HCT116 (cell line): Measurements from ENCODE around the gene MARK1. TPM values are rescaled to one million over a fixed set of nuclear protein-coding genes. Genes with fewer than 3 reads are reported as not detected.

Experiments used
- ATAC-seq: fragments of 200-7000 bp; cut with Tn5 transposase; 2 replicates; pipeline ENCODE4 v1.9.1; 2020; ENCODE audit warnings: mild to moderate bottlenecking, moderate library complexity
- BruUV-seq: library from RNA; stranded (reverse); fragments of 400-500 nt; replicated peaks from 2 replicates; lab custom pipeline; 2021; lab: Mats Ljungman, UMichigan
- CTCF ChIA-PET: fragments of 300-600 bp; sonication (Branson Sonifier 250); formaldehyde crosslinking; loops from one replicate; lab custom pipeline; 2021; ENCODE audit warnings: antibody characterized with exemption; lab: Charles Lee
- POLR2A ChIA-PET: fragments of 300-600, 350-600 bp; sonication (Branson Sonifier 250); formaldehyde crosslinking; loops from one replicate; lab custom pipeline; 2021; ENCODE audit warnings: antibody characterized with exemption; lab: Charles Lee
- RAD21 ChIA-PET, 2 experiments: fragments of 300-600 bp; sonication (Branson Sonifier 250); formaldehyde crosslinking; loops; one replicate each; lab custom pipeline; 2023; ENCODE audit warnings: low total read pairs in 2 of 2; ENCODE audit not compliant: uncharacterized antibody in 2 of 2, unreplicated experiment in 2 of 2, low non-redundant PET in 1 of 2; lab: Charles Lee
- DNase-seq: peaks from one replicate; pipeline ENCODE4 v3.0.0-alpha.2; 2010; ENCODE audit warnings: low read depth, low spot score
- H2AFZ ChIP-seq: fragments of 200-600 bp; shearing (Covaris generic), sonication (generic); 2 replicates; pipeline ENCODE4 v1.6.1; 2017; ENCODE audit warnings: low read depth, mixed run types, mixed read lengths, antibody characterized with exemption, low read length; ENCODE audit not compliant: poor library complexity, severe bottlenecking
- H3K27ac ChIP-seq: 2 replicates; pipeline ENCODE4 v1.5.1; 2012; ENCODE audit warnings: low read depth, low read length
- H3K27me3 ChIP-seq: fragments of 200-600 bp; sonication (generic); 2 replicates; pipeline ENCODE4 v1.6.1; 2016; ENCODE audit warnings: mixed run types, low read length, mixed read lengths; ENCODE audit not compliant: insufficient read depth
- H3K36me3 ChIP-seq, 2 experiments: fragments of 200-500 bp in 1 of 2; fragments of 200-600 bp in 1 of 2; sonication (Bioruptor generic) in 1 of 2; sonication (generic) in 1 of 2; 2 replicates each; pipeline versions ENCODE4 v1.5.1 to v1.6.1; 2014 to 2016; ENCODE audit warnings: low read length in 2 of 2, inconsistent platforms in 1 of 2, mixed read lengths in 1 of 2, mixed run types in 1 of 2; ENCODE audit not compliant: insufficient read depth in 2 of 2, control insufficient read depth in 1 of 2
- H3K4me1 ChIP-seq, 2 experiments: fragments of 200-600 bp in 1 of 2; sonication (generic) in 1 of 2; 2 replicates each; pipeline versions ENCODE4 v1.5.1 to v1.6.1; 2012 to 2017; ENCODE audit warnings: low read length in 2 of 2, inconsistent platforms in 1 of 2, mild to moderate bottlenecking in 1 of 2, mixed read lengths in 1 of 2, mixed run types in 1 of 2, moderate library complexity in 1 of 2; ENCODE audit not compliant: insufficient read depth in 2 of 2, control insufficient read depth in 1 of 2
- H3K4me2 ChIP-seq: fragments of 200-600 bp; sonication (generic); 2 replicates; pipeline ENCODE4 v1.6.1; 2017; ENCODE audit warnings: mixed run types, low read length, mixed read lengths
- H3K4me3 ChIP-seq, 2 experiments: fragments of 200-600 bp in 1 of 2; sonication (generic) in 1 of 2; replicated peaks in 1 of 2; 2 replicates each; pipeline ENCODE4 v1.5.1; 2011 to 2016; ENCODE audit warnings: low read length in 2 of 2, control low read depth in 1 of 2, low read depth in 1 of 2, mild to moderate bottlenecking in 1 of 2, mixed read lengths in 1 of 2, mixed run types in 1 of 2
- H3K79me2 ChIP-seq: fragments of 200-600 bp; sonication (generic); 2 replicates; pipeline ENCODE4 v1.6.1; 2017; ENCODE audit warnings: mild to moderate bottlenecking, mixed run types, low read length, moderate library complexity, mixed read lengths; ENCODE audit not compliant: insufficient read depth
- H3K9ac ChIP-seq: fragments of 200-600 bp; sonication (generic); 2 replicates; pipeline ENCODE4 v1.6.1; 2016; ENCODE audit warnings: low read length, mixed read lengths
- H3K9me2 ChIP-seq: fragments of 200-600 bp; sonication (generic), shearing (Covaris generic); 2 replicates; pipeline ENCODE4 v1.6.1; 2017; ENCODE audit warnings: mixed run types, mild to moderate bottlenecking, moderate library complexity; ENCODE audit not compliant: insufficient read depth
- H3K9me3 ChIP-seq, 2 experiments: fragments of 200-500 bp in 1 of 2; fragments of 200-600 bp in 1 of 2; sonication (Bioruptor generic) in 1 of 2; sonication (generic) in 1 of 2; 2 replicates each; pipeline ENCODE4 v1.6.1; 2014 to 2017; ENCODE audit warnings: low read length in 2 of 2, mixed read lengths in 2 of 2, inconsistent platforms in 1 of 2, low read depth in 1 of 2, mild to moderate bottlenecking in 1 of 2, mixed run types in 1 of 2, moderate library complexity in 1 of 2; ENCODE audit not compliant: control insufficient read depth in 1 of 2, insufficient read depth in 1 of 2
- H4K20me1 ChIP-seq: fragments of 200-600 bp; sonication (generic), shearing (Covaris generic); 2 replicates; pipeline ENCODE4 v1.6.1; 2017; ENCODE audit warnings: mixed run types, mild to moderate bottlenecking, moderate library complexity; ENCODE audit not compliant: insufficient read depth
- CBX3 ChIP-seq: IDR thresholded peaks from 2 replicates; pipeline ENCODE4 v1.6.1; 2012; ENCODE audit warnings: low read depth
- CEBPB ChIP-seq: IDR thresholded peaks from 2 replicates; pipeline ENCODE4 v1.6.1; 2012; ENCODE audit warnings: low read depth
- EGR1 ChIP-seq: IDR thresholded peaks from 2 replicates; pipeline ENCODE4 v1.6.1; 2012; ENCODE audit warnings: low read depth
- EZH2 ChIP-seq: fragments of 200-600 bp; sonication (generic); IDR thresholded peaks from 2 replicates; pipeline ENCODE4 v1.6.1; 2017; ENCODE audit warnings: antibody characterized with exemption, mixed run types
- JUND ChIP-seq: IDR thresholded peaks from 2 replicates; pipeline ENCODE4 v1.6.1; 2012
- POLR2A ChIP-seq: IDR thresholded peaks from 2 replicates; pipeline ENCODE4 v1.7.0; 2011; ENCODE audit warnings: borderline replicate concordance; ENCODE audit not compliant: insufficient read depth, insufficient read length; ENCODE audit errors: extremely low read depth
- POLR2AphosphoS5 ChIP-seq: IDR thresholded peaks from 2 replicates; pipeline ENCODE4 v1.6.1; 2011; ENCODE audit warnings: mild to moderate bottlenecking, low read depth, low read length, moderate library complexity
- SIN3A ChIP-seq: IDR thresholded peaks from 2 replicates; pipeline ENCODE4 v1.6.1; 2012; ENCODE audit warnings: low read depth
- TCF7L2 ChIP-seq: IDR thresholded peaks from 2 replicates; pipeline ENCODE4 v1.7.0; 2011; ENCODE audit warnings: borderline replicate concordance, inconsistent platforms; ENCODE audit not compliant: insufficient read depth, insufficient read length; ENCODE audit errors: extremely low read depth
- YY1 ChIP-seq: IDR thresholded peaks from 2 replicates; pipeline ENCODE4 v1.6.1; 2011; ENCODE audit warnings: low read length, low read depth, moderate library complexity, mild to moderate bottlenecking; ENCODE audit not compliant: insufficient replicate concordance; ENCODE audit errors: extremely low read depth
- ZFX ChIP-seq: fragments of 450-650 bp; IDR thresholded peaks from 2 replicates; pipeline ENCODE4 v1.6.1; 2017
- intact Hi-C: fragments of 100-400 bp; cut with micrococcal nuclease; formaldehyde crosslinking; loops from 2 replicates; pipeline ENCODE4 v1.10.0; 2022
- total RNA-seq: library from RNA; stranded (reverse); gene quantifications from one replicate; pipeline ENCODE4 v1.2.1, GENCODE V29; 2021; ENCODE audit not compliant: unreplicated experiment
- TF ChIP-seq, protein P1 (sequence below), 3 experiments: fragments of 200-600 bp in 1 of 3; sonication (generic) in 1 of 3; IDR thresholded peaks in 2 of 3; conservative IDR thresholded peaks in 1 of 3; 2 replicates each; pipeline ENCODE4 v1.5.1; 2012 to 2017; ENCODE audit warnings: low read depth in 2 of 3, low read length in 2 of 3, antibody characterized with exemption in 1 of 3, borderline replicate concordance in 1 of 3, control low read depth in 1 of 3, mild to moderate bottlenecking in 1 of 3, mixed read lengths in 1 of 3, mixed run types in 1 of 3, moderate library complexity in 1 of 3; ENCODE audit not compliant: insufficient read depth in 1 of 3
- TF ChIP-seq, protein P2 (sequence below): IDR thresholded peaks from 2 replicates; pipeline ENCODE4 v1.6.1; 2012

MARK1 gene
- total RNA-seq, 1 experiment from 2014 or later: 3.6 TPM

DNA sequence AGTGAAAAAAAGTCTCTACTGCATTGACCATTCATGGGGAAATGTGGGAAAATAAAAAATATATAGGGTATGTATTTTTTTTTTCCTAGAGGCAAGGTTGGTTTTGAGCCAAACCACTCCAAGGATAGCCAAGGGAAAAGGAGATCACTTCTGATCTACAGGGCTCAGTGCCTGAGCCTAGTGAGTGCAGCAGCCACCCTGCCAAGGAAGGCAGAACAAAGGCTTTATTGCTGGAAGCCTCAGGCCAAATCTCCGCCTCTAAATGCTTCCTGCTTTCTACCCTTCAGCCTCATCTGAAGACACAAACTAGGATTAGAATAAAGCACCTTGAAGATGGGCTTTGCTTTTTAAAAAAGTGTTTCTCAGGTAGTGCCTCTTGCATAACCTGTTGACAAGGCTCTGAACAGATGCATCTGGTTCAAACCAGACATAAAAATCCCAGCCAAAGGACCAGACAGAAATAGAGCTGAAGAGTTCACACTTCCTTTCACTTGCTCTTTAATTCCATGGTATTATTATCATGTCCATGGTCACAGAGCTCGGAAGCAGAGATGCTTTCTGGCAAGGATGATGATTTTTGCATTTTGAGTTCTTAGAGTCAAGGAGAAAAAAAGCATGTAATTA is 172.7 kb downstream of the MARK1 start (continued):
- TF ChIP-seq YY1: no peak
- no peak for TF ChIP-seq EZH2

DNA sequence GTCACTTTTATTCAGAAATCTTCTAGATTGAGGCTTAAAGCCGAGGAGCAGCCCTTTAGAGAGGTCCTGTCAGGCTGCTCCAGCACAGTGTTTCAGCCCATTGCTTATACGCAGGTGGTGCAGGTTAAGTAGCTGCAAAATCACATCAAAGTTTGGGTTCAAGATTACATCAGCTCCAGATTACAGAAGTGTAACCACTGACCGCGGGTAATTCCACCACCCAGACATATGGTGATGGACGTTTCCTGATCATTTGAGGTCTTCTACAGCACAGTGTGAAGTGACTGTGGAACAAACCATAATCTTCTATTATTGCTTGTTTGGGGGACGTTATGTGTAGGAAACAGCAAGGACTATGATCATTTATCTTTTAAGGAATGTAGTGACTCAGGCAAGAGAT is 174.0 kb downstream of the MARK1 start:
- Histone ChIP-seq H3K4me3 (no peak overlapping the region), H4K20me1 (no peaks in the 10 kb centered on the region), H3K9me2 (no peaks in the 10 kb centered on the region)
- ChIA-PET POLR2A (no interaction called here), CTCF (no interaction called here)
- BruUV-seq: no TSS peak
- intact Hi-C loops: no loop called here
- TF ChIP-seq CEBPB: no peak
- no peak for TF ChIP-seq EZH2
- no peak for TF ChIP-seq POLR2A
- TF ChIP-seq CBX3: no peak
- no peak for TF ChIP-seq JUND
- TF ChIP-seq, protein P1, sequence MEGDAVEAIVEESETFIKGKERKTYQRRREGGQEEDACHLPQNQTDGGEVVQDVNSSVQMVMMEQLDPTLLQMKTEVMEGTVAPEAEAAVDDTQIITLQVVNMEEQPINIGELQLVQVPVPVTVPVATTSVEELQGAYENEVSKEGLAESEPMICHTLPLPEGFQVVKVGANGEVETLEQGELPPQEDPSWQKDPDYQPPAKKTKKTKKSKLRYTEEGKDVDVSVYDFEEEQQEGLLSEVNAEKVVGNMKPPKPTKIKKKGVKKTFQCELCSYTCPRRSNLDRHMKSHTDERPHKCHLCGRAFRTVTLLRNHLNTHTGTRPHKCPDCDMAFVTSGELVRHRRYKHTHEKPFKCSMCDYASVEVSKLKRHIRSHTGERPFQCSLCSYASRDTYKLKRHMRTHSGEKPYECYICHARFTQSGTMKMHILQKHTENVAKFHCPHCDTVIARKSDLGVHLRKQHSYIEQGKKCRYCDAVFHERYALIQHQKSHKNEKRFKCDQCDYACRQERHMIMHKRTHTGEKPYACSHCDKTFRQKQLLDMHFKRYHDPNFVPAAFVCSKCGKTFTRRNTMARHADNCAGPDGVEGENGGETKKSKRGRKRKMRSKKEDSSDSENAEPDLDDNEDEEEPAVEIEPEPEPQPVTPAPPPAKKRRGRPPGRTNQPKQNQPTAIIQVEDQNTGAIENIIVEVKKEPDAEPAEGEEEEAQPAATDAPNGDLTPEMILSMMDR (IDR thresholded peaks at IDR 0.05 in 2 of 3, conservative IDR thresholded peaks at IDR 0.05 in 1 of 3; ENCODE audit: borderline replicate concordance in 1 of 3, insufficient read depth in 1 of 3, low read depth in 2 of 3, low read length in 2 of 3): no peak
- TF ChIP-seq EGR1: no peak
- TF ChIP-seq YY1: no peak
- TF ChIP-seq POLR2AphosphoS5: no peak
- no peak for TF ChIP-seq SIN3A
- TF ChIP-seq ZFX: no peak
- TF ChIP-seq, protein P2, sequence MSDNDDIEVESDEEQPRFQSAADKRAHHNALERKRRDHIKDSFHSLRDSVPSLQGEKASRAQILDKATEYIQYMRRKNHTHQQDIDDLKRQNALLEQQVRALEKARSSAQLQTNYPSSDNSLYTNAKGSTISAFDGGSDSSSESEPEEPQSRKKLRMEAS: no peak
- TF ChIP-seq TCF7L2: no peak
- TF ChIP-seq, all 23 proteins: peak for 0
- Histone ChIP-seq H3K9me3 (no peaks in the 10 kb centered on the region), H3K36me3 (peaks cover 0 to 5% of the 10 kb centered on the region in 2 experiments; a peak in 2 of 4 replicates), H3K4me2 (no peak overlapping the region), H3K27me3 (no peaks in the 10 kb centered on the region), H3K9ac (no peak overlapping the region), H3K4me1 (no peaks in the 10 kb centered on the region; a peak in 2 of 4 replicates), H3K27ac (no peak overlapping the region), H3K79me2 (no peaks in the 10 kb centered on the region), H2AFZ (no peak overlapping the region)
- ATAC-seq (no peak), DNase-seq (no peak)
- RAD21 ChIA-PET: no interaction called here
